KBM-7 (cell line): ENCODE measurements around the gene METAP1D.
"Not testable (repeated sequence)": the region's sequence is repeated elsewhere in the genome, so short reads cannot be mapped to it uniquely, and the experiment has no call there.

Experiments
- DNase-seq: peaks from one replicate; pipeline ENCODE4 v3.0.0-alpha.2; 2015
- in situ Hi-C: fragments of 300-500 bp; cut with MboI; formaldehyde crosslinking; loops from 2 replicates; pipeline ENCODE4 v1.14.3; 2020; ENCODE audit warnings: low sequenced_read_pairs, low pct_unique_long_range_greater_than_20kb, mixed read lengths

The METAP1D gene

GRCh38 chr2:172109256-172109987 lies 109.7 kb downstream of the METAP1D start:
- in situ Hi-C loops = loop anchor here (25.0 kb wide), 2 partner anchors 397 to 522 kb away; no protein-coding TSS in a partner anchor
- DNase-seq = no peak

DNA sequence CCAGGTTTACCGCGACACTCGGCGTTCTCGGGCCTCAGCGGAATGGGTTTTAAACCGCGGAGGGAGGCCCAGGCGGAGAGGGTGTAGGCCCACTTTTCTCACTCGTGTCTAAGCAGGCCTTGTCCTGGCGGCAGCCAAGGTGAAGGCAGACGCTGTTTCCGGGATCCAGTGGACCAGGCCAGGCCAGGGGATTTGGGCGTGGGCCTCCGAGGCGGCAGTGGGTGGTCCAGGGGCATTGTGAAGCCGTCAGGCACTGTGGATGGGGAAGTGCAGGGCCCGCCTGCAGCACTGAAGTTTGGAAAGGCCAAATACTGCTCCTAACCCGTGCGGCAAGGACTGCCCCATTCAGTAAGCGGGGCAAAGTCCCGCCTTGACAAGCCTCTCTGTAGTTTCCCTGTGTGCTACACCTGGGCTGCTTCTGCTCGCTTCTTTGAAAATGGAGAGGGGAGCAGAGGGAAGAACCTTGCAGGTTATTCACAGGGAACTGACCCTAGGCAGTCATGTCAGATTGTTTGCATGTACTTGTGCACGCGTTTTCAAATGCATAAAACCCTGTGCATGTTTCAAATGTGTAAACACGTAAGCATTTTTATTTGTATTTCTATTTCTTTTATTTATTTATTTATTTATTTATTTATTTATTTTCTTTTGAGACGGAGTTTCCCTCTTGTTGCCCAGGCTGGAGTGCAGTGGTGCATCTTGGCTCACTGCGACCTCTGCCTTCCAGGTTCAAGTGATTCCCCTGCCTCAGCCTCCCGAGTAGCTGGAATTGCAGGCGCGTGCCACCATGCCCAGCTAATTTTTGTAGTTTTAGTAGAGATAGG lies 110.4 kb downstream of the METAP1D start:
- in situ Hi-C loops = loop anchor here (25.0 kb wide), 2 partner anchors 398 to 523 kb away; no protein-coding TSS in a partner anchor
- DNase-seq = no peak

DNA sequence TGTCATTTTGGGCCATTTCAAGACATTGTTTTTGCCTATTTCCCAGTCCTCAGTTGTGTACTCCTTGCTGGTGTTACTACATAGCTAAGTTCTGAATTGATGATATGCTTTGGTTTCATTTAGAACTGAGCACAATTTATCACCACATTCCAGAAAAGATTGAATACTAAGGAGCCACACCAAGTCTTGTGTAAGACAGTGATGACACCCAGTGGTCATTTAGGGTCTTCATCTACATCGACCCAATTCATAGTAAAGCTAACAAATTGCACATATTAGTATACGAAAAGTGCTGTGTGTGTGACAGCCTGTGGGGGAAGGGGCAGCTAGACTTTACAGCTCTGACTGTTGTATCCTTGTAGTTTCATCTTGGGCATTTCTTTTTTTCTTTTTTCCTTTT lies 113.9 kb downstream of the METAP1D start:
- DNase-seq = peak; percentile 62
- in situ Hi-C loops = loop anchor here (25.0 kb wide), 2 partner anchors 401 to 526 kb away; no protein-coding TSS in a partner anchor

- in situ Hi-C loops = loop anchor here (25.0 kb wide), 2 partner anchors 402 to 527 kb away; no protein-coding TSS in a partner anchor
- DNase-seq = not testable (repeated sequence)
Observed at GRCh38 chr2:172114176-172114575, 114.4 kb downstream of the METAP1D start.

- in situ Hi-C loops = loop anchor here (25.0 kb wide), 2 partner anchors 402 to 527 kb away; no protein-coding TSS in a partner anchor
- DNase-seq = no peak
Observed at GRCh38 chr2:172114579-172114978, 114.8 kb downstream of the METAP1D start.

DNA sequence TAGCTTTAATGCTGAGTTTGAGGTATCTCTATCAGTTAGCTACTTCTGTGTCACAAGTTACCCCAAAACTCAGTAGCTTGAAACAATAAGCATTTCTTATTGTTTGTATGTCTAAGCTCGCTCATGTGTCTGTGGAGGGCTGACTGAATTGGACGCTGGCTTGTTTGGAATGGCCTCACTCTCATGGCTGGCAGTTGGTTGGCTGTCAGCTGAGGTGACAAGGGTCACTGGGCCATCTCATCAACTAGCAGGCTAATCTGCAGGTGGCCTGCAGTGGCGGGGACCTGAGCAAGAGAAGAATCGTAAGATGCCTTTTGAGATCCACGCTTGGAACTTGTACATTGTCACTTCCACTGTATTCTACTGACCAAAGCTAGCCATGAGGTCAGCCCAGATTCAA lies 116.4 kb downstream of the METAP1D start:
- in situ Hi-C loops = loop anchor here (25.0 kb wide), 2 partner anchors 404 to 529 kb away; no protein-coding TSS in a partner anchor
- no peak for DNase-seq

DNA sequence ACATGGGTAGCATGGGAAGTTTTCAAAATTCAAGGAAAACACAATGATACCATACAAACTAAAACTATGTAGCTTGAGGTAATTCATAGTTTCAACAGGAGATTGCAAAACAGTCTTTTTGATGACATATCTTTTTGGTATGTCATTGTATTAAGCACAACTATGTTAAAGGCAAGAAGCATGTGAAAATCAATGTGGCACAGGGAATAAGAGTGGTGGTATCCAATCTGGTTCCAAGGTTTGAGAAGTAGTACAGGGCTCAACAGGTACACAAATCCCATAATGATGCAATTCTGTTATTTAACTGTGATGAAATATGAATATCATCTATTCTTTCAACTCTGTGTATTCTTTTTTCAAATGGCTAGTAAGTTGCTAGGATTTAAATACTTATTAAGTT lies 119.3 kb downstream of the METAP1D start:
- DNase-seq = no peak
- in situ Hi-C loops = loop anchor here (25.0 kb wide), 2 partner anchors 407 to 532 kb away; no protein-coding TSS in a partner anchor

- in situ Hi-C loops = loop anchor here (25.0 kb wide), 2 partner anchors 408 to 533 kb away; no protein-coding TSS in a partner anchor
- DNase-seq = no peak
Observed at GRCh38 chr2:172120118-172120517, 120.4 kb downstream of the METAP1D start.

- in situ Hi-C loops = no loop called here
- no peak for DNase-seq
Observed at GRCh38 chr2:172128484-172128883, 128.7 kb downstream of the METAP1D start.

DNA sequence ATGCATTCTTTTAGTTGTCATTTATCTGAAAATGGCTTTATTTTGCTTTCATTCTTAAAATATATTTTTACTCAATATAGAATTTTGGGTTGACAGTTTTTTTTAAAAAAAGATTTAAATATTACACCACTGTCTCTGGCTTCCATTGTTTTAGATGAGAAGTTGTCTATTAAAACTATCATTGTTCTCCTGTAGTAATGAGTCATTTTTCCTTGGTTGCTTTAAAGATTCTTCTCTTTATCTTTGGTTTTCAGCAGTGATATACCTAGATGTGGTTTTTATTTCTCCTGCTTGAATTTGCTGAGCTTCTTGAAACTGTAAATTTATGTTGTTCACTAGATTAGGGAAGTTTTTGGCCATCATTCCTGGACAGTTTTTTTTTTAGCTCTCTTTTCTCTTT lies 129.7 kb downstream of the METAP1D start:
- no peak for DNase-seq
- in situ Hi-C loops = no loop called here
